Caco-2 (cell line): ENCODE measurements around the gene POMT1. TPM values are rescaled to one million over a fixed set of nuclear protein-coding genes. Genes with fewer than 3 reads are reported as not detected.
A peak's percentile ranks its signal among the peaks of the same experiment; 100 is the strongest.

Experiments
- BruUV-seq: library from RNA; stranded (reverse); fragments of 400-500 nt; replicated peaks from 2 replicates; lab custom pipeline; 2021; lab: Mats Ljungman, UMichigan
- CTCF ChIA-PET: fragments of 300-600 bp; sonication (Branson Sonifier 250); formaldehyde crosslinking; loops from one replicate; lab custom pipeline; 2022; ENCODE audit warnings: antibody characterized with exemption; lab: Charles Lee
- POLR2A ChIA-PET: fragments of 300-600 bp; sonication (Branson Sonifier 250); formaldehyde crosslinking; loops from one replicate; lab custom pipeline; 2022; ENCODE audit warnings: antibody characterized with exemption; lab: Charles Lee
- DNase-seq, 2 experiments: peaks; one replicate each; pipeline versions ENCODE4 v3.0.0 to v3.0.0-alpha.2; 2020 to 2022
- H3K27me3 ChIP-seq: replicated peaks from 2 replicates; pipeline ENCODE4 v1.6.0; 2011; ENCODE audit warnings: low read length; ENCODE audit not compliant: control insufficient read depth, insufficient read depth
- H3K36me3 ChIP-seq: 2 replicates; pipeline ENCODE4 v1.5.1; 2011; ENCODE audit warnings: low read length; ENCODE audit not compliant: control insufficient read depth, insufficient read depth
- H3K4me1 ChIP-seq: fragments of 250-450 bp; sonication (Bioruptor Pico); 2 replicates; pipeline ENCODE4 v1.5.1; 2020; ENCODE audit warnings: mild to moderate bottlenecking
- H3K4me3 ChIP-seq: 2 replicates; pipeline ENCODE4 v1.5.1; 2011; ENCODE audit warnings: low read depth, mild to moderate bottlenecking, control low read depth, low read length
- H3K9me3 ChIP-seq: fragments of 250-450 bp; sonication (Bioruptor Pico); 2 replicates; pipeline ENCODE4 v1.5.1; 2020; ENCODE audit warnings: mild to moderate bottlenecking, moderate library complexity
- H3K27ac Mint-ChIP-seq: one replicate; pipeline ENCODE4 v1.8.0; 2022; ENCODE audit warnings: mixed read lengths; ENCODE audit not compliant: unreplicated experiment
- H3K27me3 Mint-ChIP-seq: one replicate; pipeline ENCODE4 v1.8.0; 2022; ENCODE audit warnings: mixed read lengths; ENCODE audit not compliant: insufficient read depth, unreplicated experiment
- H3K36me3 Mint-ChIP-seq: one replicate; pipeline ENCODE4 v1.8.0; 2022; ENCODE audit warnings: mild to moderate bottlenecking, mixed read lengths; ENCODE audit not compliant: insufficient read depth, unreplicated experiment
- H3K4me1 Mint-ChIP-seq: one replicate; pipeline ENCODE4 v1.8.0; 2022; ENCODE audit warnings: low read depth, mixed read lengths; ENCODE audit not compliant: unreplicated experiment
- H3K4me3 Mint-ChIP-seq: one replicate; pipeline ENCODE4 v1.8.0; 2022; ENCODE audit warnings: mild to moderate bottlenecking, moderate library complexity, mixed read lengths; ENCODE audit not compliant: unreplicated experiment
- H3K9me3 Mint-ChIP-seq: one replicate; pipeline ENCODE4 v1.8.0; 2022; ENCODE audit warnings: mixed read lengths; ENCODE audit not compliant: unreplicated experiment
- intact Hi-C: fragments of 100-400 bp; cut with micrococcal nuclease; formaldehyde crosslinking; loops from one replicate; pipeline ENCODE4 v1.10.0; 2022; ENCODE audit not compliant: unreplicated experiment
- total RNA-seq: library from RNA; stranded (reverse); gene quantifications from 2 replicates; pipeline ENCODE4 v1.2.3, GENCODE V29; 2022
- TF ChIP-seq, protein P1 (sequence below), 2 experiments: fragments of 200-600 bp in 1 of 2; IDR thresholded peaks; 1 replicate in 1 of 2; 2 replicates in 1 of 2; pipeline versions ENCODE4 v1.5.1 to v1.8.0; 2011 to 2022; ENCODE audit warnings: antibody characterized with exemption in 1 of 2, control low read depth in 1 of 2, inconsistent platforms in 1 of 2, low read depth in 1 of 2, low read length in 1 of 2, mild to moderate bottlenecking in 1 of 2, moderate library complexity in 1 of 2; ENCODE audit not compliant: insufficient read depth in 1 of 2, severe bottlenecking in 1 of 2, unreplicated experiment in 1 of 2

The POMT1 gene
- total RNA-seq, 1 experiment from 2014 or later = 44.2 TPM

DNA sequence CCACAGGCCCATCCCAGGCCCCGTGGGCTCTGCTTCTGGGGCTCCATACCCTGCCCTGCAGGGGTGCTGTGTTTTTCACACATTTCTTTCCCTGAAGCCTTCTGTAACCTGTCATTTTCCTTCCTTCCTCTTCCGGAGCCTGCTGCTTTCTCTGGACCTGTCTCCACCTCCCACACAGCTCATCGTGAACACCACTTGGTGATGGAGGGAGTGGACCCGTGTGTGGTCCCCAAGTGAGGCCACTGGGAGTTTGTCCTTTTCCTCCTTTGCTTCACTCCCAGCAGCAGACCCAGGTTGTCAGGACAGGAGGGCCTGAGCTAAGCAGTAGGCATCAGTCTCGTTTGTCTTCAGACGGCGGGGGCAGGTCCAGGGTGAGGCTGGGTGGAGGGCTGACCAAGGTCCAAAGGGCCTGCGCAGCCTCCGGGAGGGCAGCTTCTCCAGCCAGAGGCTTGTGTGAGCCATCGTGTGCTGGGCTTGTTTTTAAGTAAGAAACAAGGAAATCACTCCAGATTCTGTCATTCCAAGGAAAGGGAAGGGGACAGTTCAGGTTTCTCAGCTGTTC lies 5.8 kb upstream of the POMT1 start:
- CTCF ChIA-PET = no interaction called here
- Mint-ChIP-seq H3K27ac (no peak overlapping the region), H3K27me3 (no peaks in the 10 kb centered on the region), H3K4me3 (no peak overlapping the region), H3K9me3 (no peaks in the 10 kb centered on the region), H3K36me3 (peaks cover 96% of the 10 kb centered on the region), H3K4me1 (no peaks in the 10 kb centered on the region)
- no peaks in the 10 kb centered on the region for H3K27me3 ChIP-seq
- no peak overlapping the region for H3K4me3 ChIP-seq
- H3K9me3 ChIP-seq = no peaks in the 10 kb centered on the region
- intact Hi-C loops = no loop called here
- H3K4me1 ChIP-seq = no peaks in the 10 kb centered on the region
- no TSS peak for BruUV-seq
- DNase-seq = no peak
- H3K36me3 ChIP-seq = peaks cover 12% of the 10 kb centered on the region
- POLR2A ChIA-PET = no interaction called here
- TF ChIP-seq, protein P1, sequence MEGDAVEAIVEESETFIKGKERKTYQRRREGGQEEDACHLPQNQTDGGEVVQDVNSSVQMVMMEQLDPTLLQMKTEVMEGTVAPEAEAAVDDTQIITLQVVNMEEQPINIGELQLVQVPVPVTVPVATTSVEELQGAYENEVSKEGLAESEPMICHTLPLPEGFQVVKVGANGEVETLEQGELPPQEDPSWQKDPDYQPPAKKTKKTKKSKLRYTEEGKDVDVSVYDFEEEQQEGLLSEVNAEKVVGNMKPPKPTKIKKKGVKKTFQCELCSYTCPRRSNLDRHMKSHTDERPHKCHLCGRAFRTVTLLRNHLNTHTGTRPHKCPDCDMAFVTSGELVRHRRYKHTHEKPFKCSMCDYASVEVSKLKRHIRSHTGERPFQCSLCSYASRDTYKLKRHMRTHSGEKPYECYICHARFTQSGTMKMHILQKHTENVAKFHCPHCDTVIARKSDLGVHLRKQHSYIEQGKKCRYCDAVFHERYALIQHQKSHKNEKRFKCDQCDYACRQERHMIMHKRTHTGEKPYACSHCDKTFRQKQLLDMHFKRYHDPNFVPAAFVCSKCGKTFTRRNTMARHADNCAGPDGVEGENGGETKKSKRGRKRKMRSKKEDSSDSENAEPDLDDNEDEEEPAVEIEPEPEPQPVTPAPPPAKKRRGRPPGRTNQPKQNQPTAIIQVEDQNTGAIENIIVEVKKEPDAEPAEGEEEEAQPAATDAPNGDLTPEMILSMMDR (IDR thresholded peaks at IDR 0.05; ENCODE audit: insufficient read depth in 1 of 2, low read depth in 1 of 2, low read length in 1 of 2, severe bottlenecking in 1 of 2, unreplicated experiment in 1 of 2) = no peak

DNA sequence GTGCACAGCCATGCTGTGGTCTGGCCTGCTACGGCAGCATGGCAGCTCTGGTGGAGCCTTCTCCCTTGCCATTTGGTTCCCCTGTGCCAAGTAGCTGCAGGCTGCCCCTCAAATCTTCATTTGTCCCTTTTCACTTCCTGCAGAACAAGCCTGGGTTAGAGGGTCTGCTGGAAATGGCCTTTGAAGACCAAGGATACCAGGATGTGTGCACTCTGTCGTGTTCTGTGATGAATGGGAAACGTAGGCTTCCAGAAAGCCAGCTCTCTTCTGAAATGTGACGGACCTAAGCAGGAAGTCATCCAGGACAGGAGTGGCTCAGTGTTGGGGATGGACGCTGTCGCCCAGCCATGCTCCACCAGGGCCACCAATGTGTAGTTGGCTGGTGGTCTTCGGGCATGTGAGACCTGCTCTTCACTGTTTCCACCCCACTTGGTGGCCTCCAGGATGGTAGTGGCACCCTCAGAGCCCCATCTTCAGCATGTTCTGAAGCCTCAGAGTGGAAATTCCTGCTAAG lies 3.4 kb upstream of the POMT1 start:
- no peak for DNase-seq
- peaks cover 96% of the 10 kb centered on the region for H3K36me3 Mint-ChIP-seq
- POLR2A ChIA-PET = interaction anchor here (0.9 kb wide), 1 partner anchor 126 kb away, joined by 8 read pairs; no protein-coding TSS in a partner anchor
- peaks cover 11% of the 10 kb centered on the region for H3K4me1 Mint-ChIP-seq
- no peaks in the 10 kb centered on the region for H3K9me3 Mint-ChIP-seq
- Histone ChIP-seq H3K4me3 (no peak overlapping the region), H3K36me3 (peaks cover 5% of the 10 kb centered on the region), H3K4me1 (0 out of 2 replicates have a peak, but pooled peaks cover 5% of the 10 kb centered on the region), H3K27me3 (no peaks in the 10 kb centered on the region), H3K9me3 (no peaks in the 10 kb centered on the region)
- no peaks in the 10 kb centered on the region for H3K27me3 Mint-ChIP-seq
- H3K4me3 Mint-ChIP-seq = no peak overlapping the region
- TF ChIP-seq, protein P1 (IDR thresholded peaks at IDR 0.05; ENCODE audit: insufficient read depth in 1 of 2, low read depth in 1 of 2, low read length in 1 of 2, severe bottlenecking in 1 of 2, unreplicated experiment in 1 of 2) = no peak
- CTCF ChIA-PET = no interaction called here
- H3K27ac Mint-ChIP-seq = no peak overlapping the region
- BruUV-seq = no TSS peak
- intact Hi-C loops = no loop called here

DNA sequence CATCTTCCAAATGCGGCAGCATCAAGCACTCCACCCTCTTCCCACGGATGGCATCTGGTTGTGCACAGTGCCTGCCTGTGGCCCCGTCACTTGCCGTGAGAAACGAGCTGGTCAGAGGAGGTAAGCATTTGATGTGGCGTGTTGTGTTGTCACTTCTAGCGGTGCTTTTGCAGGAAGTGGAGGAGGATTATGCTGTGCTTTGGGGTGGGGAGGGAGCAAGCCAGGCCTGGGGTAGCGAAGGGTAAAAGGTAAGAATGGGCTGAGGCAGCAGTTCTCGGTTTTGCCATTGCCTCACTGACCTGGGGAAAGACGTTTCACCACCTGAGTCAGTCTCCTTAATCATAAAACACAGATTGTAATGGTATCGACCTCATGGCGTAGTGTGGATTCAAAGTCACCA lies 2.3 kb upstream of the POMT1 start:
- no peaks in the 10 kb centered on the region for H3K27me3 Mint-ChIP-seq
- DNase-seq = no peak
- ChIA-PET CTCF (no interaction called here), POLR2A (no interaction called here)
- no peaks in the 10 kb centered on the region for H3K27me3 ChIP-seq
- no peak overlapping the region for H3K4me3 ChIP-seq
- TF ChIP-seq, protein P1 (IDR thresholded peaks at IDR 0.05; ENCODE audit: insufficient read depth in 1 of 2, low read depth in 1 of 2, low read length in 1 of 2, severe bottlenecking in 1 of 2, unreplicated experiment in 1 of 2) = no peak
- no peaks in the 10 kb centered on the region for H3K9me3 ChIP-seq
- H3K4me3 Mint-ChIP-seq = no peak overlapping the region
- H3K27ac Mint-ChIP-seq = peak overlapping the region; percentile 81
- 0 out of 2 replicates have a peak, but pooled peaks cover 6% of the 10 kb centered on the region for H3K4me1 ChIP-seq
- H3K36me3 ChIP-seq = peaks cover 5% of the 10 kb centered on the region
- H3K9me3 Mint-ChIP-seq = no peaks in the 10 kb centered on the region
- peaks cover 91% of the 10 kb centered on the region for H3K36me3 Mint-ChIP-seq
- peaks cover 16% of the 10 kb centered on the region for H3K4me1 Mint-ChIP-seq
- intact Hi-C loops = loop anchor here (5.0 to 10.0 kb wide), 3 partner anchors 64 to 247 kb away; no protein-coding TSS in a partner anchor
- BruUV-seq = no TSS peak
